Skeletal muscle cell (primary cell): ENCODE results near the gene CPTP.
A peak's percentile ranks its signal among the peaks of the same experiment; 100 is the strongest.

ENCODE experiments used
- DNase-seq: peaks from one replicate; pipeline ENCODE4 v3.0.0-alpha.2; 2010; ENCODE audit warnings: low read depth
- H3K4me3 ChIP-seq: 2 replicates; pipeline ENCODE4 v1.5.1; 2011; ENCODE audit warnings: low read depth, mild to moderate bottlenecking, control low read depth, low read length, moderate library complexity

CPTP gene

GRCh38 chr1:1374589-1374928, 50.0 kb downstream of the CPTP start:
- H3K4me3 ChIP-seq, result peak overlapping the region; percentile 94
- no peak for DNase-seq

GRCh38 chr1:1374929-1375662, 50.5 kb downstream of the CPTP start, which contains the start of gene AURKAIP1:
TSS of gene AURKAIP1 (minus strand) at chr1:1375207. CDS start at chr1:1374756, 451 bp downstream.
- peak within 1 kb of the TSS; percentile 94 for H3K4me3 ChIP-seq
- DNase-seq, result peak; percentile 99

- no peak for DNase-seq
These were observed 52.1 kb downstream of the CPTP start for GRCh38 chr1:1376551-1377226.

GRCh38 chr1:1377540-1378205, 53.1 kb downstream of the CPTP start:
- no peak for DNase-seq
- H3K4me3 ChIP-seq, result no peak overlapping the region

More at GRCh38 chr1:1376551-1377226, 52.1 kb downstream of the CPTP start:
- no peak overlapping the region for H3K4me3 ChIP-seq
